H9 (cell line): Measurements from ENCODE around the gene EFNA3. TPM values are rescaled to one million over a fixed set of nuclear protein-coding genes. Genes with fewer than 3 reads are reported as not detected.

Experiments used
- DNase-seq: peaks from one replicate; pipeline ENCODE4 v3.0.0-alpha.2; 2017
- H2AFZ ChIP-seq: one replicate; pipeline ENCODE4 v1.6.1; 2013; ENCODE audit warnings: mild to moderate bottlenecking, low read length, control low read depth, moderate library complexity
- H2AK5ac ChIP-seq: 2 replicates; pipeline ENCODE4 v1.6.1; 2013; ENCODE audit warnings: low read length, control low read depth, mixed read lengths; ENCODE audit not compliant: insufficient read length
- H2BK120ac ChIP-seq: one replicate; pipeline ENCODE4 v1.6.1; 2013; ENCODE audit warnings: low read depth, mild to moderate bottlenecking, low read length, control low read depth, inconsistent platforms; ENCODE audit not compliant: poor library complexity, severe bottlenecking
- H2BK12ac ChIP-seq: 2 replicates; pipeline ENCODE4 v1.6.1; 2013; ENCODE audit warnings: low read length, control low read depth, mixed read lengths, low read depth; ENCODE audit not compliant: insufficient read length
- H2BK15ac ChIP-seq: 2 replicates; pipeline ENCODE4 v1.6.1; 2013; ENCODE audit warnings: low read depth, low read length, control low read depth
- H2BK20ac ChIP-seq: one replicate; pipeline ENCODE4 v1.6.1; 2013; ENCODE audit warnings: low read depth, mild to moderate bottlenecking, low read length, control low read depth, inconsistent platforms; ENCODE audit not compliant: poor library complexity, severe bottlenecking
- H2BK5ac ChIP-seq: 2 replicates; pipeline ENCODE4 v1.6.1; 2013; ENCODE audit warnings: low read length, control low read depth, mixed read lengths; ENCODE audit not compliant: insufficient read length
- H3K14ac ChIP-seq: 2 replicates; pipeline ENCODE4 v1.6.1; 2013; ENCODE audit warnings: low read length, control low read depth; ENCODE audit not compliant: insufficient read depth
- H3K18ac ChIP-seq: 2 replicates; pipeline ENCODE4 v1.6.1; 2013; ENCODE audit warnings: low read depth, mild to moderate bottlenecking, mixed read lengths, low read length, control low read depth; ENCODE audit not compliant: insufficient read length
- H3K23ac ChIP-seq: 2 replicates; pipeline ENCODE4 v1.6.1; 2013; ENCODE audit warnings: low read length, control low read depth, mixed read lengths, low read depth; ENCODE audit not compliant: insufficient read length
- H3K23me2 ChIP-seq: 2 replicates; pipeline ENCODE4 v1.6.1; 2013; ENCODE audit warnings: low read depth, mild to moderate bottlenecking, mixed read lengths, low read length, control low read depth; ENCODE audit not compliant: insufficient read length, poor library complexity, severe bottlenecking
- H3K27ac ChIP-seq: 2 replicates; pipeline ENCODE4 v1.5.1; 2013; ENCODE audit warnings: low read length, control low read depth, mixed read lengths, low read depth; ENCODE audit not compliant: insufficient read length
- H3K27me3 ChIP-seq: 2 replicates; pipeline ENCODE4 v1.6.1; 2013; ENCODE audit warnings: low read length, control low read depth, inconsistent platforms; ENCODE audit not compliant: insufficient read depth
- H3K4ac ChIP-seq: 2 replicates; pipeline ENCODE4 v1.6.1; 2013; ENCODE audit warnings: low read depth, mild to moderate bottlenecking, control low read depth, inconsistent platforms, low read length, moderate library complexity
- H3K4me1 ChIP-seq: 2 replicates; pipeline ENCODE4 v1.6.1; 2013; ENCODE audit warnings: low read length, control low read depth, inconsistent platforms; ENCODE audit not compliant: insufficient read depth
- H3K4me2 ChIP-seq: 2 replicates; pipeline ENCODE4 v1.6.1; 2013; ENCODE audit warnings: low read length, control low read depth, mixed read lengths; ENCODE audit not compliant: insufficient read length, insufficient read depth
- H3K56ac ChIP-seq: 2 replicates; pipeline ENCODE4 v1.6.1; 2013; ENCODE audit warnings: low read depth, mild to moderate bottlenecking, mixed read lengths, low read length, control low read depth; ENCODE audit not compliant: insufficient read length
- H3K79me1 ChIP-seq: 2 replicates; pipeline ENCODE4 v1.6.1; 2013; ENCODE audit warnings: low read depth, mild to moderate bottlenecking, moderate library complexity, low read length, control low read depth, inconsistent platforms; ENCODE audit not compliant: insufficient read depth, poor library complexity, severe bottlenecking
- H3K79me2 ChIP-seq: 2 replicates; pipeline ENCODE4 v1.6.1; 2013; ENCODE audit warnings: low read length, control low read depth, inconsistent platforms; ENCODE audit not compliant: insufficient read depth
- H3K9ac ChIP-seq: 2 replicates; pipeline ENCODE4 v1.6.1; 2013; ENCODE audit warnings: low read length, control low read depth, mixed read lengths; ENCODE audit not compliant: insufficient read length; ENCODE audit errors: extremely low read depth
- H3K9me3 ChIP-seq: one replicate; pipeline ENCODE4 v1.6.1; 2013; ENCODE audit warnings: low read depth, low read length, inconsistent platforms; ENCODE audit not compliant: control insufficient read depth
- H3T11ph ChIP-seq: one replicate; pipeline ENCODE4 v1.6.1; 2013; ENCODE audit warnings: mild to moderate bottlenecking, low read length, control low read depth, inconsistent platforms
- H4K20me1 ChIP-seq: one replicate; pipeline ENCODE4 v1.6.1; 2013; ENCODE audit not compliant: control insufficient read depth, insufficient read length, insufficient read depth
- H4K5ac ChIP-seq: 2 replicates; pipeline ENCODE4 v1.6.1; 2013; ENCODE audit warnings: low read depth, mild to moderate bottlenecking, mixed read lengths, low read length, control low read depth; ENCODE audit not compliant: insufficient read length
- H4K8ac ChIP-seq: replicated peaks from 2 replicates; pipeline ENCODE4 v1.6.1; 2013; ENCODE audit warnings: low read length, control low read depth, mixed read lengths, low read depth; ENCODE audit not compliant: insufficient read length
- H4K91ac ChIP-seq: 2 replicates; pipeline ENCODE4 v1.6.1; 2013; ENCODE audit warnings: low read depth, mild to moderate bottlenecking, moderate library complexity, mixed read lengths, low read length, control low read depth; ENCODE audit not compliant: insufficient read length
- H3K27ac Mint-ChIP-seq, 3 experiments: 2 replicates in 2 of 3; 3 replicates in 1 of 3; pipeline ENCODE4 v1.8.0; 2020 to 2021; ENCODE audit warnings: mixed read lengths in 3 of 3, mild to moderate bottlenecking in 1 of 3, moderate library complexity in 1 of 3
- H3K27me3 Mint-ChIP-seq: 2 replicates; pipeline ENCODE4 v1.8.0; 2021; ENCODE audit warnings: low read depth, mild to moderate bottlenecking, moderate library complexity, mixed read lengths
- H3K36me3 Mint-ChIP-seq, 3 experiments: 2 replicates in 2 of 3; 3 replicates in 1 of 3; pipeline ENCODE4 v1.8.0; 2020 to 2021; ENCODE audit warnings: low read depth in 3 of 3, mixed read lengths in 3 of 3; ENCODE audit not compliant: insufficient read depth in 1 of 3
- H3K4me1 Mint-ChIP-seq, 2 experiments: 2 replicates each; pipeline ENCODE4 v1.8.0; 2020; ENCODE audit warnings: mixed read lengths in 2 of 2
- H3K4me3 Mint-ChIP-seq, 2 experiments: 2 replicates in 1 of 2; 3 replicates in 1 of 2; pipeline ENCODE4 v1.8.0; 2020 to 2021; ENCODE audit warnings: mild to moderate bottlenecking in 2 of 2, mixed read lengths in 2 of 2, moderate library complexity in 1 of 2
- H3K9me3 Mint-ChIP-seq, 2 experiments: 2 replicates in 1 of 2; 3 replicates in 1 of 2; pipeline ENCODE4 v1.8.0; 2020; ENCODE audit warnings: mild to moderate bottlenecking in 2 of 2, mixed read lengths in 2 of 2, moderate library complexity in 1 of 2
- WGBS: extraction: QIAGEN DNeasy Blood & Tissue Kit; methylation state at CpG from one replicate; pipeline ENCODE4 v1.1.7; 2013; ENCODE audit warnings: missing lambda C conversion rate, low lambda C conversion rate, mixed read lengths; ENCODE audit not compliant: insufficient read length; ENCODE audit errors: extremely low coverage; 5-methylcytosine and 5-hydroxymethylcytosine counted together
- total RNA-seq: library from RNA; stranded (reverse); gene quantifications from 2 replicates; pipeline ENCODE4 v1.2.1, GENCODE V29; 2021
- TF ChIP-seq, protein P1 (sequence below): fragments of 200-600 bp; sonication (generic); conservative IDR thresholded peaks from 3 replicates; pipeline ENCODE4 v1.8.0; 2021; ENCODE audit warnings: antibody characterized with exemption, mild to moderate bottlenecking

EFNA3 gene
- total RNA-seq, 1 experiment from 2014 or later, result 3.9 TPM

DNA sequence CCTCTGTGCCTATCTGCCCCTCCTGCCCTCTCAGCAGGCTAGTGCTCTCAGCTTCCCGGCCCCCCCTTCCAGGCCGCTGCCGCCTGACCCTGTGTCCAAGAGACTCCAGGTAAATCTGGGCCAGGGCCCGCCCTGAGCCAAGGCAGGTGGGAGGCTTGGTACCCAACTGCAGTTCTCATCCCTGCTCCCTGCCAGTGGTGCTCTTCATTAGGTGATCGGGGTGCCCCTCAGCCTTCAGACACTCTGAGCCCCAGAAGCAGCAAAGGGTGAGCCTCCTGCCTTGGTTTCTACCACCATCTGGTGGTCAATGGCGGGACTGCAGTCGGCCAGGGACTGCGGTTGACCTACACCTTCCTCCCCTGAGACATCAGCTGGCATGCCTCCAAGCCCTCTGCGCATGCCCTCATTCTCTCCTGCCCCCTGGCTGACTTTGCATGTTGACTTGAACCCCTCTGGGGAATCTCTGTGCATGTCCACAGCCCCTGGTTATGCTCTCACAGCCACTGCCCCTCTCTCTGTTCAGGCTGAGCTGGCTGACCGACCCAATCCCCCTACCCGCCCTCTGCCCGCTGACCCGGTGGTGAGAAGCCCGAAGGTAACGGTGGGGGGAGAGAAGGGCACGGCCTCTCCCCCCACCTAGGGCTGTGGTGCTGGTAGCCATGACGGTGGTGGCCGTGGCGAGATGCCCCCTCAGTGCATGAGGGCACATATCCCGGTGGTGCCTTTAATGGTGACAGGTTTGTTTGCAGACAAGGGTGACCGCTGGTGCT, 17.1 kb upstream of the EFNA3 start:
- no peak overlapping the region for H2AK5ac ChIP-seq
- no peak overlapping the region for H2AFZ ChIP-seq
- H3K9ac ChIP-seq, result no peak overlapping the region
- H2BK5ac ChIP-seq, result no peak overlapping the region
- H2BK15ac ChIP-seq, result no peak overlapping the region
- H2BK20ac ChIP-seq, result no peak overlapping the region
- peaks cover 4 to 16% (median 14%) of the 10 kb centered on the region in 3 experiments; a peak in 5 of 7 replicates for H3K36me3 Mint-ChIP-seq
- H3K27me3 Mint-ChIP-seq, result peaks cover 2% of the 10 kb centered on the region
- H3K79me2 ChIP-seq, result no peaks in the 10 kb centered on the region; the same call in 1 of the 2 replicates
- DNase-seq, result peak; percentile 94
- H3K4me2 ChIP-seq, result peak overlapping the region; percentile 82
- no peak overlapping the region for H3K27ac ChIP-seq
- H3K18ac ChIP-seq, result no peak overlapping the region
- H3K4me1 ChIP-seq, result peaks cover 3% of the 10 kb centered on the region; the same call in 1 of the 2 replicates
- H4K8ac ChIP-seq, result no peak overlapping the region
- H3K4me3 Mint-ChIP-seq, result peak overlapping the region; percentile 34 to 68
- TF ChIP-seq, protein P1, sequence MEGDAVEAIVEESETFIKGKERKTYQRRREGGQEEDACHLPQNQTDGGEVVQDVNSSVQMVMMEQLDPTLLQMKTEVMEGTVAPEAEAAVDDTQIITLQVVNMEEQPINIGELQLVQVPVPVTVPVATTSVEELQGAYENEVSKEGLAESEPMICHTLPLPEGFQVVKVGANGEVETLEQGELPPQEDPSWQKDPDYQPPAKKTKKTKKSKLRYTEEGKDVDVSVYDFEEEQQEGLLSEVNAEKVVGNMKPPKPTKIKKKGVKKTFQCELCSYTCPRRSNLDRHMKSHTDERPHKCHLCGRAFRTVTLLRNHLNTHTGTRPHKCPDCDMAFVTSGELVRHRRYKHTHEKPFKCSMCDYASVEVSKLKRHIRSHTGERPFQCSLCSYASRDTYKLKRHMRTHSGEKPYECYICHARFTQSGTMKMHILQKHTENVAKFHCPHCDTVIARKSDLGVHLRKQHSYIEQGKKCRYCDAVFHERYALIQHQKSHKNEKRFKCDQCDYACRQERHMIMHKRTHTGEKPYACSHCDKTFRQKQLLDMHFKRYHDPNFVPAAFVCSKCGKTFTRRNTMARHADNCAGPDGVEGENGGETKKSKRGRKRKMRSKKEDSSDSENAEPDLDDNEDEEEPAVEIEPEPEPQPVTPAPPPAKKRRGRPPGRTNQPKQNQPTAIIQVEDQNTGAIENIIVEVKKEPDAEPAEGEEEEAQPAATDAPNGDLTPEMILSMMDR, result peak; percentile 93
- WGBS, result no CpG with 5 or more reads among the region's 21 CpGs
- H3K56ac ChIP-seq, result no peak overlapping the region
- no peak overlapping the region for H3T11ph ChIP-seq
- H3K9me3 ChIP-seq, result no peaks in the 10 kb centered on the region
- H3K14ac ChIP-seq, result no peak overlapping the region
- H3K4ac ChIP-seq, result no peak overlapping the region
- no peak overlapping the region for H4K5ac ChIP-seq
- peaks cover 16 to 26% of the 10 kb centered on the region in 2 experiments for H3K4me1 Mint-ChIP-seq
- H3K27ac Mint-ChIP-seq, result no peak overlapping the region
- peaks cover 17% of the 10 kb centered on the region for H3K23me2 ChIP-seq
- no peak overlapping the region for H2BK120ac ChIP-seq
- no peak overlapping the region for H3K23ac ChIP-seq
- H4K91ac ChIP-seq, result no peak overlapping the region
- H3K9me3 Mint-ChIP-seq, result no peaks in the 10 kb centered on the region; a peak in 1 of 5 replicates
- no peaks in the 10 kb centered on the region for H3K79me1 ChIP-seq
- H2BK12ac ChIP-seq, result no peak overlapping the region
- H3K27me3 ChIP-seq, result no peaks in the 10 kb centered on the region
- H4K20me1 ChIP-seq, result no peaks in the 10 kb centered on the region
